HepG2 (cell line): Measurements from ENCODE around the gene CYRIA.

Experiments used
- FOXP4 ChIP-seq: sonication (generic); formaldehyde crosslinking; IDR thresholded peaks from 2 replicates; pipeline ENCODE4 v1.4.0; 2020; ENCODE audit warnings: missing genetic modification reagents
- JUND ChIP-seq: sonication (generic); formaldehyde crosslinking; IDR thresholded peaks from 2 replicates; pipeline ENCODE4 v1.8.0; 2022; ENCODE audit warnings: mild to moderate bottlenecking, missing genetic modification reagents
- PHB2 ChIP-seq: fragments of 450-650 bp; IDR thresholded peaks from 2 replicates; pipeline ENCODE4 v1.6.1; 2018; ENCODE audit not compliant: partially characterized antibody
- RELA ChIP-seq: sonication (generic); formaldehyde crosslinking; IDR thresholded peaks from 2 replicates; pipeline ENCODE4 v1.4.0; 2020; ENCODE audit warnings: missing genetic modification reagents
- SIN3A ChIP-seq: IDR thresholded peaks from 2 replicates; pipeline ENCODE4 v1.6.1; 2011; ENCODE audit warnings: low read depth, mild to moderate bottlenecking, control low read depth, low read length, borderline replicate concordance
- SMARCC2 ChIP-seq: fragments of 450-650 bp; IDR thresholded peaks from 2 replicates; pipeline ENCODE4 v1.6.1; 2017; ENCODE audit warnings: antibody characterized with exemption, mild to moderate bottlenecking
- ZNF790 ChIP-seq: sonication (generic); formaldehyde crosslinking; IDR thresholded peaks from 2 replicates; pipeline ENCODE4 v1.8.0; 2022; ENCODE audit warnings: missing genetic modification reagents, mild to moderate bottlenecking, borderline replicate concordance

GRCh38 chr2:16620590-16620989, 45.0 kb downstream of the CYRIA start:
- no peak for TF ChIP-seq RELA (CRISPR knock-in tag)
- no peak for TF ChIP-seq SMARCC2
- no peak for TF ChIP-seq FOXP4
- no peak for TF ChIP-seq PHB2
- no peak for TF ChIP-seq ZNF790 (CRISPR knock-in tag)
- TF ChIP-seq JUND (CRISPR knock-in tag), result no peak
- TF ChIP-seq SIN3A, result no peak
